K562 treated with DMSO at 1 percent for 12 hours (cell line): ENCODE results near the gene CDC14C. TPM values are rescaled to one million over a fixed set of nuclear protein-coding genes. Genes with fewer than 3 reads are reported as not detected.

Source experiments
- total RNA-seq: library from RNA; unstranded; fragments of 300-600 nt; gene quantifications from 2 replicates; pipeline ENCODE4 v1.2.3, GENCODE V29; 2022; ENCODE audit not compliant: insufficient read depth

The CDC14C gene
- total RNA-seq, result not detected in 2 replicates

DNA sequence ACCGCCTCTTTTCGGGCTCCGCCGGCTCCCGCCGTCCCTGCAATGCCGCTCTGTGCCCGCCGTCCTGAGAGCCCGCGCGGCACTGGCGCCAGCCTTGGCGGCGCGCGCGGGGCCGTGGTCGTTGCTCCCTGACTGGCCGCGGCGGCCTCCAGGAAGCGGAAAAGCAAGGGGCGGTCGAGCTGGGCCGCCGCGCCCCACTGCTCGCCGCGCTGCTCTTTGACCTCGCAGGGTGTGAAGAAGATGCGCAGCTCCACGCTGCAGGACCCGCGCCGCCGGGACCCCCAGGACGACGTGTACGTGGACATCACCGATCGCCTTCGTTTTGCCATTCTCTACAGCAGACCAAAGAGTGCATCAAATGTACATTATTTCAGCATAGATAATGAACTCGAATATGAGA lies at the start of gene CDC14C:
Gene CDC14C (plus strand): TSS at position 115 of the 400 bp plus-strand sequence. CDS start 126 bp downstream, at position 241.

